SU-DHL-6 (cell line): ENCODE data around the gene UGGT2.

ENCODE experiments used
- H2AFZ ChIP-seq: fragments of 200-600 bp; sonication (generic); 2 replicates; pipeline ENCODE4 v1.6.1; 2014; ENCODE audit warnings: low read depth, mild to moderate bottlenecking, moderate library complexity, mixed read lengths, antibody characterized with exemption, low read length; ENCODE audit not compliant: severe bottlenecking
- H3F3A ChIP-seq: fragments of 200-600 bp; shearing (Covaris generic); 2 replicates; pipeline ENCODE4 v1.6.0; 2016; ENCODE audit warnings: antibody characterized with exemption, mild to moderate bottlenecking; ENCODE audit not compliant: insufficient read depth
- H3K27ac ChIP-seq: fragments of 200-600 bp; sonication (generic); 2 replicates; pipeline ENCODE4 v1.5.1; 2016; ENCODE audit warnings: low read depth, mild to moderate bottlenecking, low read length, moderate library complexity, mixed read lengths
- H3K27me3 ChIP-seq: fragments of 200-600 bp; sonication (generic), shearing (Covaris generic); 2 replicates; pipeline ENCODE4 v1.6.0; 2014; ENCODE audit warnings: mild to moderate bottlenecking, low read length
- H3K36me3 ChIP-seq: fragments of 200-600 bp; sonication (generic); 2 replicates; pipeline ENCODE4 v1.6.1; 2014; ENCODE audit warnings: mild to moderate bottlenecking, low read length, mixed read lengths
- H3K4me2 ChIP-seq: fragments of 300-600, 200-600 bp; shearing (Covaris generic), sonication (generic); 2 replicates; pipeline ENCODE4 v1.6.0; 2014; ENCODE audit warnings: low read length, low read depth, mild to moderate bottlenecking; ENCODE audit not compliant: poor library complexity, severe bottlenecking
- H3K4me3 ChIP-seq: fragments of 200-600 bp; sonication (generic); 2 replicates; pipeline ENCODE4 v1.5.1; 2014; ENCODE audit warnings: antibody characterized with exemption, low read length, mild to moderate bottlenecking, mixed read lengths; ENCODE audit not compliant: insufficient read depth, poor library complexity, severe bottlenecking
- H3K79me2 ChIP-seq: fragments of 200-600 bp; sonication (generic); 2 replicates; pipeline ENCODE4 v1.6.1; 2014; ENCODE audit warnings: mild to moderate bottlenecking, low read length, moderate library complexity; ENCODE audit not compliant: insufficient read depth
- H3K9ac ChIP-seq: fragments of 200-600 bp; sonication (generic); 2 replicates; pipeline ENCODE4 v1.7.0; 2014; ENCODE audit warnings: mild to moderate bottlenecking, low read length
- H3K9me2 ChIP-seq: fragments of 200-600 bp; sonication (generic); replicated peaks from 2 replicates; pipeline ENCODE4 v1.6.1; 2014; ENCODE audit warnings: low read length; ENCODE audit not compliant: insufficient read depth
- H3K9me3 ChIP-seq: fragments of 200-600 bp; sonication (generic); 2 replicates; pipeline ENCODE4 v1.6.1; 2014; ENCODE audit warnings: low read length, mixed read lengths; ENCODE audit not compliant: insufficient read depth
- H4K20me1 ChIP-seq: fragments of 200-600 bp; sonication (generic); 2 replicates; pipeline ENCODE4 v1.6.1; 2014; ENCODE audit warnings: low read depth, mild to moderate bottlenecking, antibody characterized with exemption, low read length, moderate library complexity, mixed read lengths
- EZH2phosphoT487 ChIP-seq: fragments of 200-600 bp; sonication (generic), shearing (Covaris generic); conservative IDR thresholded peaks from 2 replicates; pipeline ENCODE4 v1.6.1; 2018; ENCODE audit warnings: mild to moderate bottlenecking, antibody characterized with exemption, low read length, moderate library complexity, mixed read lengths
- TF ChIP-seq, protein P1 (sequence below): fragments of 200-600 bp; sonication (generic); IDR thresholded peaks from one replicate; pipeline ENCODE4 v1.5.1; 2017; ENCODE audit warnings: antibody characterized with exemption, mild to moderate bottlenecking, low read length, moderate library complexity; ENCODE audit not compliant: insufficient read depth, poor library complexity, severe bottlenecking

Gene UGGT2

DNA sequence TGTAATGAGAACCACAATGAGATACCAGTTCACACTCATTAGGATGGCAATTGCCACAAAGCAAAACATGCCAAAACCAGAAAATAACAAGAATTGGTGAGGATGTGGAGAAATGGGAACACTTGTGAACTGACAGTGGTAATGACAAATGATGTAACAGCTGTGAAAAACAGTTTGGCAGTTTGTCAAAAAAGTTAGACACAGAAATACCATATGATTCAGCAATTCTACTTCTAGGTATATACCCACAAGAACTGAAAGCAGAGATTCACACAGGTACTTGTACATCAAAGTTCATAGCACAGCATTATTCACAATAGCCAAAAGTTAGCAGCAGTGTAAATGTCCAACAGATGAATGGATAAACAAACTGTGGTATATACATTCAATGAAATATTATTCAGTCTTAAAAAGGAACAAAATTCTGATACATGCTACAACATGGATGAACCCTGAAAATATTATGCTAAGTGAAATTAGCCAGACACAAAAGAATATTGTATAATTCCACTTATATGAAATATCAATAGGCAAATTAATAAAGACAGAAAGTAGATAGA, 96.5 kb downstream of the UGGT2 start:
- H3K27ac ChIP-seq, result no peak overlapping the region
- H3K27me3 ChIP-seq, result no peaks in the 10 kb centered on the region
- no peak overlapping the region for H2AFZ ChIP-seq
- peaks cover 5% of the 10 kb centered on the region; the same call in 1 of the 2 replicates for H3K9me3 ChIP-seq
- H3K9me2 ChIP-seq, result no peaks in the 10 kb centered on the region
- no peaks in the 10 kb centered on the region for H3K36me3 ChIP-seq
- H4K20me1 ChIP-seq, result no peaks in the 10 kb centered on the region
- no peak overlapping the region for H3K4me3 ChIP-seq
- no peak overlapping the region for H3K4me2 ChIP-seq
- TF ChIP-seq EZH2phosphoT487, result no peak
- no peaks in the 10 kb centered on the region for H3K79me2 ChIP-seq
- no peak overlapping the region for H3K9ac ChIP-seq
- no peaks in the 10 kb centered on the region for H3F3A ChIP-seq

- Histone ChIP-seq H4K20me1 (no peaks in the 10 kb centered on the region), H3K79me2 (no peaks in the 10 kb centered on the region), H3K9me2 (no peaks in the 10 kb centered on the region), H3F3A (no peaks in the 10 kb centered on the region), H3K9ac (no peak overlapping the region), H3K27me3 (no peaks in the 10 kb centered on the region), H3K27ac (no peak overlapping the region), H3K4me3 (no peak overlapping the region), H3K4me2 (peak overlapping the region; percentile 11), H3K9me3 (0 out of 2 replicates have a peak, but pooled peaks cover 5% of the 10 kb centered on the region), H3K36me3 (no peaks in the 10 kb centered on the region), H2AFZ (no peak overlapping the region)
- TF ChIP-seq EZH2phosphoT487, result no peak
- TF ChIP-seq, protein P1, sequence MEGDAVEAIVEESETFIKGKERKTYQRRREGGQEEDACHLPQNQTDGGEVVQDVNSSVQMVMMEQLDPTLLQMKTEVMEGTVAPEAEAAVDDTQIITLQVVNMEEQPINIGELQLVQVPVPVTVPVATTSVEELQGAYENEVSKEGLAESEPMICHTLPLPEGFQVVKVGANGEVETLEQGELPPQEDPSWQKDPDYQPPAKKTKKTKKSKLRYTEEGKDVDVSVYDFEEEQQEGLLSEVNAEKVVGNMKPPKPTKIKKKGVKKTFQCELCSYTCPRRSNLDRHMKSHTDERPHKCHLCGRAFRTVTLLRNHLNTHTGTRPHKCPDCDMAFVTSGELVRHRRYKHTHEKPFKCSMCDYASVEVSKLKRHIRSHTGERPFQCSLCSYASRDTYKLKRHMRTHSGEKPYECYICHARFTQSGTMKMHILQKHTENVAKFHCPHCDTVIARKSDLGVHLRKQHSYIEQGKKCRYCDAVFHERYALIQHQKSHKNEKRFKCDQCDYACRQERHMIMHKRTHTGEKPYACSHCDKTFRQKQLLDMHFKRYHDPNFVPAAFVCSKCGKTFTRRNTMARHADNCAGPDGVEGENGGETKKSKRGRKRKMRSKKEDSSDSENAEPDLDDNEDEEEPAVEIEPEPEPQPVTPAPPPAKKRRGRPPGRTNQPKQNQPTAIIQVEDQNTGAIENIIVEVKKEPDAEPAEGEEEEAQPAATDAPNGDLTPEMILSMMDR, result no peak
These were observed 97.5 kb downstream of the UGGT2 start for GRCh38 chr13:95955719-95956118.

- H3K9ac ChIP-seq, result no peak overlapping the region
- no peaks in the 10 kb centered on the region for H3K27me3 ChIP-seq
- 0 out of 2 replicates have a peak, but pooled peaks cover 5% of the 10 kb centered on the region for H3K9me3 ChIP-seq
- no peaks in the 10 kb centered on the region for H3K36me3 ChIP-seq
- no peak overlapping the region for H2AFZ ChIP-seq
- H3K4me3 ChIP-seq, result no peak overlapping the region
- no peak overlapping the region for H3K27ac ChIP-seq
- H3K79me2 ChIP-seq, result no peaks in the 10 kb centered on the region
- no peaks in the 10 kb centered on the region for H3F3A ChIP-seq
- no peaks in the 10 kb centered on the region for H3K9me2 ChIP-seq
- H3K4me2 ChIP-seq, result no peak overlapping the region
- no peaks in the 10 kb centered on the region for H4K20me1 ChIP-seq
- TF ChIP-seq EZH2phosphoT487, result no peak
- TF ChIP-seq, protein P1, result no peak
These were observed 97.9 kb downstream of the UGGT2 start for GRCh38 chr13:95955255-95955654.

DNA sequence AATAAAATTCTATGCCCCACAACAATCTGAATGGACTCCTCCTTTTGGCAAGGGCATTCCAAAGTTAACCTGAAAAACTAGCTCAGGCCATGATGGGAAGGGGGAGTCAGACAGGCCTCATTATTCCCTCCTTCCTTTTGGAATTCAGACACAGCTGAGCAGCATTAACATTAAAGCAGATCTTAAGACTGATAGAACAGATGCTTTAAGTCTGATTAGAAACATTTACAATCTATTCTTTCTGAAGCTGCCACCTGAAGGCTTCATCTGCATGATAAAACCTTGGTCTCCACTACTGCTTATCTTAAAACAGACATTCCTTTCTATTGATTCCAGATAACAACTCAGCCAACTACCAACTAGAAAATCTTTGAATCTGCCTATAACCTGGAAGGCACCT, 98.9 kb downstream of the UGGT2 start:
- H3K9ac ChIP-seq, result no peak overlapping the region
- no peaks in the 10 kb centered on the region for H3F3A ChIP-seq
- H2AFZ ChIP-seq, result no peak overlapping the region
- H3K79me2 ChIP-seq, result no peaks in the 10 kb centered on the region
- no peak overlapping the region for H3K4me3 ChIP-seq
- no peaks in the 10 kb centered on the region for H3K9me3 ChIP-seq
- H3K27me3 ChIP-seq, result no peaks in the 10 kb centered on the region
- no peak overlapping the region for H3K27ac ChIP-seq
- H3K36me3 ChIP-seq, result no peaks in the 10 kb centered on the region
- TF ChIP-seq EZH2phosphoT487, result no peak
- TF ChIP-seq, protein P1, result no peak
- H3K9me2 ChIP-seq, result no peaks in the 10 kb centered on the region
- H4K20me1 ChIP-seq, result no peaks in the 10 kb centered on the region
- no peak overlapping the region for H3K4me2 ChIP-seq
